ENCODE measurements around the gene NMB.
"Not testable (repeated sequence)": the region's sequence is repeated elsewhere in the genome, so short reads cannot be mapped to it uniquely, and the experiment has no call there.

Gene NMB, protein sequence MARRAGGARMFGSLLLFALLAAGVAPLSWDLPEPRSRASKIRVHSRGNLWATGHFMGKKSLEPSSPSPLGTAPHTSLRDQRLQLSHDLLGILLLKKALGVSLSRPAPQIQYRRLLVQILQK

GRCh38 chr15:84658080-84658787 is at the start of gene NMB:
Gene NMB (minus strand): TSS chr15:84658199. CDS start chr15:84658152, 47 bp downstream.
- DNase-seq, result peak; percentile 96

DNA sequence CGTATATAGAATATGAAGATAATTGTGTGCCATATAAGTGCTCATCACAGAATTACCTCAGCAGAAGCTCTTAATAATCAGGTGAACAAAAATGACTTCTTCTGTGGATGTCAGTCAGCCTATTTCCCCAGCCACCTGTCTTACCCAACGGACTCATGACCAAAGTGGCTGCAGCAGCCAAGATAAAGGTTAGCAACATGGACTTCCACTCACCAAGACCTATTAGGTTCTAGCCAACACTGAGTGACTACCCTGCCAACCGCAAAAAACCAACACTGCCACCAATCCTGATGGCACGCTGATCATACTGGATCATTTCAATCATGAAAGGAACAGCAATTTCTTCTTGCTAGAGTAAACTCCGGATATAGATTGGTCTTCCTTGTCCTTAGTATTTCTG is 45.8 kb upstream of the NMB start:
- DNase-seq, result no peak

- peak; percentile 57 for DNase-seq
These were observed 45.0 kb upstream of the NMB start for GRCh38 chr15:84702961-84703482.

DNA sequence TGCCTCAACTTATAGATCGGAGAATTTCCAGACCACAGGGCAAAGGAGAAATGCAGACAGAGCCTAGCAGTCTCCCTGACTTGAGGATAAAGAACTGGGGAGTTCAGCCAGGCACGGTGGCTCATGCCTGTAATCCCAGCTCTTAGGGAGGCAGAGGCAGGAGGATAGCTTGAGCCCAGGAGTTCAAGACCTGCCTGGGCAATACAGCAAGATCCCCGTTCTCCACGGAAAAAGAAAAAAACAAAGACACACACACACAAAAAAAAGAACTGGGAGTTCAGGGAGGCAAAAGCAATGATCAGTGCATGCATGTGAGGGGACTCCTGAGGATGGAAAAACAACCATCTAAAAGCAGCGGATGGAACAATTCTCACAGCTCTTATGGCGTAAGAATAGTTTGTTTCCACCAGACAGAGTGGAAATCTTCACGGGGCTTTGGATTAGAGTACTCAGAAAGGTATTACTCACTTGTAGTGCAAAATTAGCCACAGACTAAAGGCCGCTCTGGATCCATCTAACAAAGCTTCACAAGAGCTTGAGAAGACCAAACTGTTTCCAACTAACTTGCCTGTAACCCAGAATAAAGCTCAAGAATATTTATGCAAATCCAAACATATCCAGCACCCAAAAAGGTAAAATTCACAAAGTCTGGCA is 41.7 kb upstream of the NMB start:
- no peak for DNase-seq

- DNase-seq, result no peak
These were observed 39.4 kb upstream of the NMB start for GRCh38 chr15:84697236-84697990.

GRCh38 chr15:84696757-84697156 is 38.8 kb upstream of the NMB start:
- no peak for DNase-seq

DNA sequence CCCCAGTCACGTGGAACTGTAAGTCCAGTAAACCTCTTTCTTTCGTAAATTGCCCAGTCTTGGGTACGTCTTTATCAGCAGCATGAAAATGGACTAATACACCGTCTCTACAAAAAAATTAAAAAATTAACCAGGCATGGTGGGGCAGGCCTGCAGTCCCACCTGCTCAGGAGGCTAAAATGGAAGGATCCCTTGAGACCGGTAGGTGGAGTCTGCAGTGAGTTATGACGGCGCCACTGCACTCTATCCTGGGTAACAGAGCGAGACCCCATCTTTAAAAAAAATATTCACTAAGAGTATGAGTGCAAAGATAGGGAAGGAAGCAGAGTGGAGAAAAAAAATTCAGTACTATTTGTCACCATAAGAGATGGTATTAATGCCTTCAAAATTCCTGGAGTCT is 32.3 kb upstream of the NMB start:
- DNase-seq, result no peak

DNA sequence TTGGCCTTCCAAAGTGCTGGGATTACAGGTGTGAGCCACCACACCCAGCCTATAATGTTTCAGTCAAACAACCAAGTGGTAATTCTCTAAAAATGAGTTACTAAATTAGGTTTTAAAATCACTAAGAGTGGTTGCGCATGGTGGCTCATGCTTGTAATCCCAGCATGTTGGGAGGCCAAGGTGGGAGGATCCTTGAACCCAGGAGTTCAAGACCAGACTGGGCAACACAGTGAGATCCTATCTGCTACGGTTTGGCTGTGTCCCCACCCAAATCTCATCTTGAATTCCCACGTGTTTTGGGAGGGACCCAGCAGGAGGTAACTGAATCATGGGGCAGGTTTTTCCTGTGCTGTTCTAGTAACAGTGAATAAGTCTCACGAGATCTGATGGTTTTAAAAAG is 31.9 kb upstream of the NMB start:
- DNase-seq, result no peak

DNA sequence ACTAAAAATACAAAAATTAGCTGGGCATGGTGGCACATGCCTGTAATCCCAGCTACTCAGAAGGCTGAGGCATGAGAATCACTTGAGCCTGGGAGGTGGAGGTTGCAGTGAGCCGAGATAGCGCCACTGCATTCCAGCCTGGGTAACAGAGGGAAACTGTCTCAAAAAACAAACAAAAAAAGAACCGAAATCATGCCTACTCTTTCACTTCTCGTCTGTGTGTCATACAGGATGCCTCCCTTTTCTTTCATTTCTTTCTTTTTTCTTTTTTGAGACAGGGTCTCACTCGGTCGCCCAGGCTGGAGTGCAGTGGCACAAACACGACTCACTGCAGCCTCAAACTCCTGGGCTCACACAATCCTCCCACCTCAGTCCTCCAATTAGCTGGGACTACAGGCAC is 28.4 kb upstream of the NMB start:
- DNase-seq, result not testable (repeated sequence)

DNA sequence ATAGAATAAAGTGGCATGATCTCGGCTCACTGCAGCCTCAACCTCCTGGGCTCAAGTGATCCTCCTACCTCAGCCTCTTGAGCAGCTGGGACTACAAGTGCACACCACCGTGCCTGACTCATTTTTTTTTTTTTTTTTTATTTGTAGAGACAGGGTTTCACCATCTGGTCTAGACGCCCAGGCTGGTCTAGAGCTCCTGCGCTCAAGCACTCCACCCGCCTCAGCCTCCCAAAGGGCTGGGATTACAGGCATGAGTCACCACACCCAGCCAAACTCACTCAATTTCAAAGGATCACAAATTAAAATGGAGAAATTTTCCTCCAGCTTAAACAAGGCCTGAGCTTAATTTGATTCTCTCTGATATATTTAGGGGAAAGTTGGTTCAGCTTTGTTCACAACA is 27.3 kb upstream of the NMB start:
- peak; percentile 37 for DNase-seq

DNA sequence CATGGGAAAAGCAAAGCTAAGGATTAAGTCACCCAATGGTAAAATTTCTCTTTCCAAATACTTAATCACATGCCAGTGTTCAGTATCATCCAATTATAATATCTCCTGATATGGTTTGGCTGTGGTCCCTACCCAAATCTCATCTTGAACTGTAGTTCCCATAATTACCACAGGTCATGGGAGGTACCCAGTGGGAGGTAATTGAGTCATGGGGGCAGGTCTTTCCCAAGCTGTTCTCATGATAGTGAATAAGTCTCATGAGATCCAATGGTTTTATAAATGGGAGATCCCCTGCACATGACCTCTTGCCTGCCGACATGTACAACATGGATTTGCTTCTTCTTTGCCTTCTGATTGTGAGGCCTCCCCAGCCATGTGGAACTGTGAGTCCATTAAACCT is 26.1 kb upstream of the NMB start:
- DNase-seq, result peak; percentile 29

- DNase-seq, result no peak
These were observed 23.8 kb upstream of the NMB start for GRCh38 chr15:84681831-84682230.

DNA sequence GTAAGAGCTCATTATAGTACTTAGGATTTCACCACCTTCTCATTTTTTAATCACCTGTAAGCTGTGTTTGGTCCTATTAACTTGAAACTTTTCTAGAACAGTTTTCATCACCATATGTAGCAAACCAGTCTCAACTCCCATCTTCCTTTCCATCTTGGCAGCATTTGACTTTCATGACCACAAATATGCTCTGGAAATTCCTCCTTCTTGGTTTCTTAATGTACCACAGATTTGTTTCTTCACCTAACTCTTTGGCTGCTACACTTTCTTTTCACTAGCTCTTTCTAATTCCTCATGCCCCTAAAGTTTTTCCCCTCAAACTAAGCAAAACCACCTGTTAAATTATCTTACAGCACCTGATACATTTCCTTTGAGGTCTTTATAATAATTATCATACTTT is 13.2 kb upstream of the NMB start:
- no peak for DNase-seq

- no peak for DNase-seq
These were observed 11.7 kb upstream of the NMB start for GRCh38 chr15:84669726-84670125.

DNA sequence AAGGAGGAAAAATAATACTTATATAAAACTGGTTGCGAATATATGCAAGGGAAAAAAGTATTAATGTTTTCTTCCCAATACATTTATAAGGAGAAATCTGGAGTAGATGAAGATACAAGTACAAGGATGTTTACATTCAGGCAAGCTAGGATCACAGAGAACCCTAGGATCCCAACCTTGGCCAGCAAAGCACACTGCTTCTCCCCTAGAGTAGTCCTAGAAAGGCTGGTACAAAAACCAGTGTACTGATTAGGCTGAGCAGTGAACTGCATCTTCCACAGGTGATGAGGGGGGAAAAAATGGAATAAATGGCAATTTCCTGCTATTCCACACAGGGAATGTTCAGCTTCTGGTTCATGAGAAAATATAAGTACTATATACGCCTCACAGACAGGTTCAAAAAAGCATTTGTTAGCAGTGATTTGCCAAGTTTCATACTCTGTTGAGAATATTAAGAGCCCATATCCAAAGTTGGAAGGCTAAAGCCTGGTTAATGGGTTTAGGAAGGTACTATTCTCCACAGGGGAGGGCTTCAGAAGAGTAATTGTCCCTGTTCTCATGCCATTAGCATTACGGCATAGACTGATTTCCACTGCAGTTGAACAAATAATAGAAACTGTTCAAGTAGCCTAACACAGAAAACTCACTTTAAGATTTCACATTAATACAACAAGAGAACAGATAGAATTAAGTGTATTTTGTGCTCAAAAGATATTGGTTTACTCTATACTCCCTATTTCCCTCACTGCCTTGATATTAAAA is 10.4 kb upstream of the NMB start:
- DNase-seq, result no peak

GRCh38 chr15:84666373-84666772 is 8.4 kb upstream of the NMB start:
- DNase-seq, result no peak

DNA sequence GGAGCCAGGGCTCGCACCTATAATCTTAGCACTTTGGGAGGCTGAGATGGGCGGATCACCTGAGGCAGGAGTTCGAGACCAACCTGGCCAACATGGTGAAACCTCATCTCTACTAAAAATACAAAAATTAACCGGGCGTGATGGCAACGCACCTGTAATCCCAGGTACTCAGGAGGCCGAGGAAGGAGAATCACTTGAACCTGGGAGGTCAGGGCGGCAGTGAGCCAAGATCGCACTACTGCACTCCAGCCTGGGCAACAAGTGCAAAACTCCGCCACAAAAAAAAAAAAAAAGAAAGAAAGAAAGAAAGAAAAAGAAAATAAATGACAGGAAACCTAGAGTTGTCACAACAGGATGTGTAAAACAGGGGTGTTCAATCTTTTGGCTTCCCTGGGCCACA is 3.0 kb upstream of the NMB start:
- DNase-seq, result no peak

DNA sequence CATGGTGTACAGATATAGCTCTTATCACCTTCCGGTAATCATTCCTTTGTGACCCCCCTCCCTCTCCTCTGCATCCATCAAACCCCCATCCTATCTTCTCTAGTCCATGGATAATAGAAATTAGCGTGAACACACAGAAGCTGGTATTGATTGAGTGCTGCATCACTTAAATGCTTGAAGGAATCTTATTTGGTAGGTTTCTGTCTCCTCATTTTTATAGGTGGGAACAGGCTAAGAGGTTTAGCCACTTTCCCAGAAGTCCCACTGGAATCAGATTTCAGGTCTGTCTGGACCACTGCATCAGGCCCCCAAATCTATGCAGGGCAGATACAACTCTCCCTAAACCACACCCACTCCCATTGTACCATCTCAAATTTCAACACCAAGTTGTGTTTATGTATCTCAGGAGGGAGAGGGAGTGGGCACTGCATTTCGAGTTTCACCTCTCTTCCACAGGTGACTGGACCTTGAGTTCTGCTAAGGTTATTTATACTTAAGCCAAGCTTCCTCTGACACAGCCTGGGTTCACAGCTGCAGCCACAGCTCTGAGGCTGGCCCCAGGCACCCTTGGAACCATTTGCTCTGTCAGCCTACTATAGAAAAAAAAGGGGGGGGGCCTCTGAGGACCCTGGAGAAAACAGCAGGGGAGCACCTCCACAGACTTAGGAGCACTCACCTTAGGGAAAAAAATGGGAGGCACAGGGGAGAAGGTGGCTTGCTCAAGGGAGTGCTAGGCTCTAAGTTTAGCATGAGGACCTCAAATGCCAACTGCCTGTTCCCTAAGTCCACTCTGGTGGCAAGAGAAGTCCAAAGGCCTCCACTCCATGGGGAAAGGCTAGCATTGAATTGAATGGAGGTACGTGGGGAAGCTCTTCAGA is 2.1 kb upstream of the NMB start:
- no peak for DNase-seq

GRCh38 chr15:84658788-84659411 is 901 bp upstream of the NMB start:
- DNase-seq, result no peak

DNA sequence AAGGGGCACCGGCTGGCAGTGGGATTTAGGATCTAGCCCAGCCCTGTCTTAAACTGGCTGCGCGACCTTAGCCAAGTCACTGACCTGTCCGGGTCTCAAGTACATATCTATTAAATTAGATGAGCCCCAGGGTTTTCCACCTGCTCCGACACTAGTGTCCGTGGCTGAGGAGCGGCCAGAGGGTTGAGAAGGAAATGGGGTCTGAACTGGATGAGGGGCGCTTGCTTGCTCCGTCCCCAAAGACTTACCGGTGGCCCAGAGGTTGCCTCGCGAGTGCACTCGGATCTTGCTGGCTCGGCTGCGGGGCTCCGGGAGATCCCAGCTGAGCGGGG is 285 bp downstream of the NMB start:
- no peak for DNase-seq

GRCh38 chr15:84656972-84657371 is 1.0 kb downstream of the NMB start:
- no peak for DNase-seq

Data from hematopoietic multipotent progenitor cell treated with erythropoietin and hydrocortisone succinate and interleukin-3 and kit ligand, for 4 days (in vitro differentiated cells).